ENCODE measurements around the gene B4GALT3.

The B4GALT3 gene

GRCh38 chr1:161188381-161188780 is 11.1 kb upstream of the B4GALT3 start:
- DNase-seq (ENCODE audit: low read depth), result no peak

DNA sequence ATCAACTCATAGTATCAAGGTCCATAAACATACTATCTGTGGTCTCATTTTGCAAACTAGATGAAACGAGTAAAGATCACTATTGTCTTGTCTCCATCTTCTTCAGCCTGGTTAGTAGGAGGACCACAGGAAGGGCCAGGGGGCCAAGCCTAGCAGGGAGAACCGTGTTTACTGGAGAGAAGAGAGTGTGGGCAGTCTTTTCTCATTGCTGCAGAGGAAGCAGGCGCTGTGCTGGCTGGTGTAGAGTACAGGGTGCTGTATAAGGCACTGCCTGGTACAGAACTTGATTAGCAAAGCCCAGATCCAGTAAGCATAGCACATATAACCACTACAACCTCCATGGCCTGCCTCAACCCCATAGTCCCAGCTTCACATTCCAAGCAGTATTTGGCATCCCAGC is 10.0 kb upstream of the B4GALT3 start:
- no peak for DNase-seq (ENCODE audit: low read depth)

GRCh38 chr1:161185732-161186311 is 8.5 kb upstream of the B4GALT3 start:
- no peak for DNase-seq (ENCODE audit: low read depth)

GRCh38 chr1:161185282-161185682 is 8.0 kb upstream of the B4GALT3 start:
- peak; percentile 70 for DNase-seq (ENCODE audit: low read depth)

DNA sequence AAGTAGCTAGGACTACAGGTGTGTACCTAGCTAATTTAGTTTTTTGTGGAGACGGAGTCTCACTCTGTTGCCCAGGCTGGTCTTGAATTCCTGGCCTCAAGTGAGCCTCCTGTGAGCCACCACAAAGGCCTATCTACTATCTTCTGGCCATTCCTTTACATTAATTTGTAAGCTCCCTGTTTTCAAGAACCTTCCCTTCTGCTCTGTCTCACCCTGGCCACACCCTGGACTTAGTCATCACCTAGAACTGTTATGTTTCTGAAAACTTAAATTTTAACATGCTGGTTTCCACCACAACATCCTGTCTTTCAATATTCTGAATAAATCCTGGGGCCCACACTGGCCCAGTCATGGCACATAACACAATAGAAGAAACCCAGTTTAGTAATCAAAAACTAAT is 4.9 kb upstream of the B4GALT3 start:
- no peak for DNase-seq (ENCODE audit: low read depth)

- no peak for DNase-seq (ENCODE audit: low read depth)
Observed at GRCh38 chr1:161180639-161181038, 3.3 kb upstream of the B4GALT3 start.

- DNase-seq (ENCODE audit: low read depth), result no peak
Observed at GRCh38 chr1:161179698-161180097, 2.4 kb upstream of the B4GALT3 start.

GRCh38 chr1:161177936-161178244 is 583 bp upstream of the B4GALT3 start:
- no peak for DNase-seq (ENCODE audit: low read depth)

GRCh38 chr1:161176468-161177111 is 717 bp downstream of the B4GALT3 start:
- DNase-seq (ENCODE audit: low read depth), result no peak

DNA sequence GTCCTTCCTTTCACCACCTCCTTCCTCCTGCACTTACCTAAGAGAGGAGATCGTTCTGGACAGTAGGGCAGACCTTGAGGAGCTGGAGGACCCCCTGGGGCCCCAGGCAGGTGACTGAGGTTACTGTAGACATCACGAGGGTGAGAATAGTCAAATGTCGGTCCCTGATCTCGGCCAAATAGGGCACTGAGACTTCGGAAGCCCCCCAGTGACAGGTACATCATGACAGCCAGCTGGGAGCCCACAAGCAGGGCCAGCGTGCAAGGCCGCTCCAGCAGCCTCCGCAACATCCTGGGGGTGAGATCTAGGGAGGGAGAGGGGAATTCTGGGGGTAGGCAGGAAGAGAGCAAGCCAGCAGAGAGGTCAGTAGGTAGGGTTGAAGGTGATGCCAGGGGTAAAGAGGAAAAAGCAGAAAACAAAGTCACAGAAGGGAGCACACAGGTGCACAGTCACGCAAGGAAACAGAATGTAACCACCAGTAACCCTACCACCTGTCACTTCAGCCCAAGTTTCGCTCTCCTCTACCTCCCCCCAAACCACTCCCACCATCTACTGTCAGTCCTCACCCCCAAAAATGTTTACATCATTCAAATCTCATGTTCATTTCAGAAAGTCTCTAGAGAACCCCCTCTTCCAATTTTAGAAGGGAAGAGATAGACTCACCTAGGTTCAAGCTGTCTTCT is 1.4 kb downstream of the B4GALT3 start:
- no peak for DNase-seq (ENCODE audit: low read depth)

- no peak for DNase-seq (ENCODE audit: low read depth)
Observed at GRCh38 chr1:161174911-161175310, 2.4 kb downstream of the B4GALT3 start.

DNA sequence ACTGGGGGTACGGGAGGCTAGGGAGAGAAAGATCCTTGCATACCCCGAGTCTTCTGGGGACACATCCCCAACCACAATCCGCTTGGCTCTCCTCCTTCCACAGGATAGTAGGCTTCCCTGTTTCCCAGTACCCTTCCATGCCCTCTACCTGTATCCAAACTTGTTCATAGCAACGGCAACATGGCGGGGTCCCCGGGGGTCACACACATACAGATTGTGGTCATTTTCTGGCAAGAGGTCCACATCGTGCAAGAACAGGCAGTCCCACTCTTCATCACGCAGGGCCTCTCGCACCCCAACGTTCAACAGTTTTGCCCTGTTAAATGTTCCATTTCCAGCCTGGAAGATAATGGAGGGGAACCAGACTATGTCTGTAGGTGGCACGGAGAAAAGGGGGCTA is 3.6 kb downstream of the B4GALT3 start:
- DNase-seq (ENCODE audit: low read depth), result no peak

DNA sequence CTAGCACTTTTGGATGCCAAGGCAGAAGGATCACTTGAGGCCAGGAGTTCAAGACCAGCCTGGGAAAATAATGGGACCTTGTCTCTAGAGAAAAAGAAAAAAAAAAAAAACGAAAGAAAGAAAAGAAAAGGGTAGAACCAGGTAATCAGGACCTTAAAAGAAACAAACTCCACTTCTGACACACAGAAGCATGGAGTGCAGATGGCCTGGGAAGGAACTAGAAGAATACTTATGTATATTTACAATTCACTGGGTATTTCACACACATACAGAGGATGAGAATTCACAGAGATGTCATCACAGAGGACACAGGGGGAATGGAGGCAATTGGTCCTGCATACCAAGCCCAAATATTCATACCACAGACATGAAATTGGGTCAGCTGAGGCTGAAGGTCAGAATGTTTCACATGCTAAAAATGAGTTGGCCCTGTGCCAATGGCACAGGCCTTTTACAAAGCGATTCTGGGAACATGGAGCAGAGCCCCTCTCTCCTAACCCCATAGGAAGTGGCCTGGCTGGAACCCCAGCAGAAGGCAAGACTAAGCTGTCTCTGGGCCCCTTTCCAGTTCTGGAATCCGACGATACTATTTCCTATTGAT is 4.4 kb downstream of the B4GALT3 start:
- DNase-seq (ENCODE audit: low read depth), result peak; percentile 99

DNA sequence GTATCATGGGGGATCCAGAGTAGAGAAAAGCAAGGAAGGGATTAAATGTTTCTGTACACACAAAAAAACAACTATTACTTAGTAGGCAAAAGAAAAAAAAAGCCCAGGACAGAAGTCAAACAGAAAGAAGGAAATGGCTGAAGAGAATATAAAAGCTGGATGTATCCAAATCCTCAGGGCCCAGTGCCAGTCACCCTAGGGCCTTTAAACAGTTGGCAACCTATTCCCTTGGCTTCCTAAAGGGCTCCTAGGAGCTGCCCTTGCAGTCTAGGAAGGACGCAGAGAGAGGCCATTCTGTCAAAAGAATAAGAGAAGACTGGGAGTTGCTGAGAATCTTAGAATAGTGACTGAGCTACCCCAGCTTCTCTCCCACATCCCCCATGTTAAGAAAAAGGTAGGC is 5.0 kb downstream of the B4GALT3 start:
- DNase-seq (ENCODE audit: low read depth), result no peak

DNA sequence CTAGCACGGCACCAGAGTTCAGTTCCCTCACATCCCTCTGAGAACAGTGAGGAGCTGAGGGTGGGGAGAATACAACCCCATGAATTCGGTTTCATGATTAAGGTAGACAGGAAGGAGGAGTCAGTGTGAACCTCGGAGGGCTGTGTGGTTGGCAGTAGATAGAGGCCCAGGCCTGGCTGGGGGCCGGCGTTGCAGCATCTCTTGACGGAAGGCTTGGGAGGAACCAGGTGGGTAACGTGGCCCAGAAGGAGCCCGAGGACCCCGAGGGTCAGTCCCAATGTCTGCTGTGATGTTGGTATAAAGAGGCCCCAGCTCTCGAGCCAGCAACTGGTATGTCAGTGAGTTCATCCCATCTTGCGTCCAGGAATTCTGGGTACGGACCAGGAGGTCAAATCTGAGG is 5.6 kb downstream of the B4GALT3 start:
- no peak for DNase-seq (ENCODE audit: low read depth)

- no peak for DNase-seq (ENCODE audit: low read depth)
Observed at GRCh38 chr1:161171191-161171590, 6.1 kb downstream of the B4GALT3 start.

DNA sequence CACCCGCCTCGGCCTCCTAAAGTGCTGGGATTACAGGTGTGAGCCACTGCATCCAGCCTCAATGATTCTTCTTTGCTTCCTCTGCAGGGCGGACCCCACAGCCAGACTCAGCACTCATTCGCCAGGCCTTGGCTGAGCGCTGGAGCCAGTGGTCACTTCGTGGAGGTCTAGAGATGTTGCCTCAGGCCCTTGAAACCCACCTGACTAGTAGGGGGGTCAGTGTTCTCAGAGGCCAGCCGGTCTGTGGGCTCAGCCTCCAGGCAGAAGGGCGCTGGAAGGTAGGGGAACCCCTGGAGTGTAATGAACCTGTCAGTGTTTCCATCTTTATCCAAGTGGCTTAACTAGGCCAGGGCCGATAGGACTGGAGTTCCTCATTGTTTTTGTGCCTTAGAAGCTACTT is 8.4 kb downstream of the B4GALT3 start:
- no peak for DNase-seq (ENCODE audit: low read depth)

DNA sequence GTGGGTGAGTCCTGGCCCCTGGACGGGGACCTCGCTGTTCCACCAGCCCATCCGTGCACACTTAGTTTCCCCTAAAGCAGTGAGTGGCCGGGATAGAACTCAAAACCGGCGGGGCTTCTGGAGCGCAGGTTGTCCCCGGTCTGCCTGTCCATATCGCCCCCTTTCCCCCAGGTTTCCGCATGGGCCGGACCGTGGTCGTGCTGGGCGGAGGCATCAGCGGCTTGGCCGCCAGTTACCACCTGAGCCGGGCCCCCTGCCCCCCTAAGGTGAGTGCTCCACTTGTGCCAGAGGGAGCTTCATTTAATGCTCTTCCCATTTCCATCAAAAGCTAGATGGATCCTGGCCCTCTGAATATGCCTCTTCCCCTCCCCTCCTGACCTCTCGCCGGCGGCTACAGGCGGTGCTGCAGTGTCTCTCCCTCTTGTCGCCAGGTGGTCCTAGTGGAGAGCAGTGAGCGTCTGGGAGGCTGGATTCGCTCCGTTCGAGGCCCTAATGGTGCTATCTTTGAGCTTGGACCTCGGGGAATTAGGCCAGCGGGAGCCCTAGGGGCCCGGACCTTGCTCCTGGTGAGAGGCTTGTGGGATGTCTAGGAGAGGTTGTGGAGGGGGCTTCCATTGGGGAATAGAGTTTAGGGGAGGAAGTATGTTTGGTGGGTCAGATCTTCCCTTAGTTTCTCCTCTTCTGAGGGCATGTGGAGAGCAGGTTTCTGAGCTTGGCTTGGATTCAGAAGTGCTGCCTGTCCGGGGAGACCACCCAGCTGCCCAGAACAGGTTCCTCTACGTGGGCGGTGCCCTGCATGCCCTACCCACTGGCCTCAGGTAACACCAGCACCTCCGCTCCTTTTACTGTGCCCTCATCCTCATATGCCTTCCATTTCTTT is 10.4 kb downstream of the B4GALT3 start:
- DNase-seq (ENCODE audit: low read depth), result no peak

DNA sequence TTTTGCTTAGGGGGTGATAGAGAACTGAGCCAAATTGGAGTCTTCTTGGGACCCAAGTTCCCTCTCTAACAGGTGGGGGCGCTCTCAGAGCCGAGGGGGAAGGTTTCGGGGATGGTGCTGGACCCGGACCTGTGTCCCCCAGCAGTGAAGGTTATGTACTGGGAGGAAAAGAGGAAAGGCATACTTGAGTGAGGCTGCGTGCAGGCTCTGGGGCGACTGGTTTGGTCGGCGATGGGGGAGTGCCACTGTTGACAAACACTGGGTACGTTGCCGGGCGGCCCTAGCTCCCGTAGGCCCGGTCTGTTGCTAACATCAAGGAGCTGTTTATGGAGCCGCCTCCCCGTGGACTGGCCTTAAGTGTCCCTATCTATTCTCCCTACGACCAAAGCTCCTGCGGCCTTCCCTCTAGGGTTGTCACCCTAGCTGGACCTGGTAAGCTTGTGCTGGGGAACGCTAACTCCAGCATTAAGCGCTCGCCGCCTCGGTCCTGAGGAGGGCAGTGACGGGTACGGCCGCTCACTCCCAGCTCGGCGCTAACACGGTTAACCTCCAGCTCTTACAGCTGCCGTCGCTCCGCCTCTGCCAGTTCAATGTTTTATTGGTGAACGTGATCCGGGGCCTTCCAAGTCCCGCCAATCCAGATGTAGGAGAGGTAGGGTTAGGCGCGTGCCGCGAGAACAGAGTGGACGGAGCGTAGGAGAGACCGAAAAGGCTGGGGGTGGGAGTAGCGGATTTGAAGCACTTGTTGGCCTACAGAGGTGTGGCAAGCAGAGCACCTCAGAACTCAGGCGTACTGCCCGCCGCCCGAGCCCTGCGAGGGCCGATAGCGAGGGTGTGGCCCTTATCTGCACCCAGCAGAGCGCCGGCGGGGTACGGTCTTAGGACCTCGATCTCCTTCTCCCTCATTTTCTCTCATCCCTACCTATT is 11.3 kb downstream of the B4GALT3 start, which contains the start of gene PPOX:
TSS of gene PPOX (plus strand) at position 685 of the 927 bp plus-strand sequence. CDS start 422 bp downstream, outside the sequence.
- DNase-seq (ENCODE audit: low read depth), result peak; percentile 98

GRCh38 chr1:161164901-161165610 is 12.3 kb downstream of the B4GALT3 start:
- DNase-seq (ENCODE audit: low read depth), result no peak

All from fibroblast of gingiva (primary cell).